Chondrocyte (in vitro differentiated cells): ENCODE results near the gene CATSPERE. TPM values are rescaled to one million over a fixed set of nuclear protein-coding genes. Genes with fewer than 3 reads are reported as not detected.
A peak's percentile ranks its signal among the peaks of the same experiment; 100 is the strongest.

Experiments used
- DNase-seq: peaks from one replicate; pipeline ENCODE4 v3.0.0; 2021; ENCODE audit warnings: mixed read lengths, low spot score
- H3K27ac Mint-ChIP-seq: one replicate; pipeline ENCODE4 v1.8.0; 2021; ENCODE audit warnings: mild to moderate bottlenecking, moderate library complexity, mixed read lengths; ENCODE audit not compliant: unreplicated experiment
- H3K27me3 Mint-ChIP-seq: 2 replicates; pipeline ENCODE4 v1.8.0; 2021; ENCODE audit warnings: low read depth, mixed read lengths
- H3K36me3 Mint-ChIP-seq: 2 replicates; pipeline ENCODE4 v1.8.0; 2021; ENCODE audit warnings: low read depth, mixed read lengths
- H3K4me1 Mint-ChIP-seq: 2 replicates; pipeline ENCODE4 v1.8.0; 2021; ENCODE audit warnings: low read depth, mild to moderate bottlenecking, mixed read lengths
- H3K4me3 Mint-ChIP-seq: one replicate; pipeline ENCODE4 v1.8.0; 2021; ENCODE audit warnings: mild to moderate bottlenecking, moderate library complexity, mixed read lengths; ENCODE audit not compliant: unreplicated experiment
- H3K9me3 Mint-ChIP-seq: 2 replicates; pipeline ENCODE4 v1.8.0; 2021; ENCODE audit warnings: low read depth, mixed read lengths
- long read RNA-seq: library from polyadenylated mRNA; stranded (forward); transcript quantifications from one replicate; pipeline ENCODE4 v2.0.0, GENCODE V29; 2021
- total RNA-seq: library from RNA; stranded (reverse); gene quantifications from 3 replicates; pipeline ENCODE4 v1.2.1, GENCODE V29; 2021
- TF ChIP-seq, protein P1 (sequence below): fragments of 200-600 bp; sonication (generic); IDR thresholded peaks from 2 replicates; pipeline ENCODE4 v1.5.0; 2021; ENCODE audit warnings: antibody characterized with exemption, mild to moderate bottlenecking, moderate library complexity

The CATSPERE gene, protein sequence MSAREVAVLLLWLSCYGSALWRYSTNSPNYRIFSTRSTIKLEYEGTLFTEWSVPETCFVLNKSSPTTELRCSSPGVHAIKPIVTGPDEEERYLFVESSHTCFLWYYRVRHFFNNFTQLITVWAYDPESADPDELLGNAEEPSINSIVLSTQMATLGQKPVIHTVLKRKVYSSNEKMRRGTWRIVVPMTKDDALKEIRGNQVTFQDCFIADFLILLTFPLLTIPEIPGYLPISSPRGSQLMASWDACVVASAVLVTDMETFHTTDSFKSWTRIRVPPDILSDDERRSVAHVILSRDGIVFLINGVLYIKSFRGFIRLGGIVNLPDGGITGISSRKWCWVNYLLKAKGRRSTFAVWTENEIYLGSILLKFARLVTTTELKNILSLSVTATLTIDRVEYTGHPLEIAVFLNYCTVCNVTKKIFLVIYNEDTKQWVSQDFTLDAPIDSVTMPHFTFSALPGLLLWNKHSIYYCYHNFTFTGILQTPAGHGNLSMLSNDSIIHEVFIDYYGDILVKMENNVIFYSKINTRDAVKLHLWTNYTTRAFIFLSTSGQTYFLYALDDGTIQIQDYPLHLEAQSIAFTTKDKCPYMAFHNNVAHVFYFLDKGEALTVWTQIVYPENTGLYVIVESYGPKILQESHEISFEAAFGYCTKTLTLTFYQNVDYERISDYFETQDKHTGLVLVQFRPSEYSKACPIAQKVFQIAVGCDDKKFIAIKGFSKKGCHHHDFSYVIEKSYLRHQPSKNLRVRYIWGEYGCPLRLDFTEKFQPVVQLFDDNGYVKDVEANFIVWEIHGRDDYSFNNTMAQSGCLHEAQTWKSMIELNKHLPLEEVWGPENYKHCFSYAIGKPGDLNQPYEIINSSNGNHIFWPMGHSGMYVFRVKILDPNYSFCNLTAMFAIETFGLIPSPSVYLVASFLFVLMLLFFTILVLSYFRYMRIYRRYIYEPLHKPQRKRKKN
- 1.5 to 2.3 TPM (median 2.3 TPM) in 3 replicates for total RNA-seq
- long read RNA-seq, partial matches to known transcripts = 0 of 2 reads
- long read RNA-seq, other reads (novel, unspliced or antisense) = 2 of 2 reads

- Mint-ChIP-seq H3K27ac (peak within 1 kb of the TSS; percentile 93), H3K27me3 (no peaks in the 10 kb centered on the region), H3K9me3 (peaks cover 2% of the 10 kb centered on the region), H3K4me3 (peak within 1 kb of the TSS; percentile 85), H3K36me3 (peaks cover 2% of the 10 kb centered on the region), H3K4me1 (peaks cover 11% of the 10 kb centered on the region)
- DNase-seq = peak; percentile 92
- TF ChIP-seq, protein P1, sequence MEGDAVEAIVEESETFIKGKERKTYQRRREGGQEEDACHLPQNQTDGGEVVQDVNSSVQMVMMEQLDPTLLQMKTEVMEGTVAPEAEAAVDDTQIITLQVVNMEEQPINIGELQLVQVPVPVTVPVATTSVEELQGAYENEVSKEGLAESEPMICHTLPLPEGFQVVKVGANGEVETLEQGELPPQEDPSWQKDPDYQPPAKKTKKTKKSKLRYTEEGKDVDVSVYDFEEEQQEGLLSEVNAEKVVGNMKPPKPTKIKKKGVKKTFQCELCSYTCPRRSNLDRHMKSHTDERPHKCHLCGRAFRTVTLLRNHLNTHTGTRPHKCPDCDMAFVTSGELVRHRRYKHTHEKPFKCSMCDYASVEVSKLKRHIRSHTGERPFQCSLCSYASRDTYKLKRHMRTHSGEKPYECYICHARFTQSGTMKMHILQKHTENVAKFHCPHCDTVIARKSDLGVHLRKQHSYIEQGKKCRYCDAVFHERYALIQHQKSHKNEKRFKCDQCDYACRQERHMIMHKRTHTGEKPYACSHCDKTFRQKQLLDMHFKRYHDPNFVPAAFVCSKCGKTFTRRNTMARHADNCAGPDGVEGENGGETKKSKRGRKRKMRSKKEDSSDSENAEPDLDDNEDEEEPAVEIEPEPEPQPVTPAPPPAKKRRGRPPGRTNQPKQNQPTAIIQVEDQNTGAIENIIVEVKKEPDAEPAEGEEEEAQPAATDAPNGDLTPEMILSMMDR = no peak
Measured at GRCh38 chr1:244461245-244462071, at the start of gene CATSPERE. TSS of gene CATSPERE (plus strand) at chr1:244461273. CDS start at chr1:244461430, 157 bp downstream.

GRCh38 chr1:244412176-244412575, 48.9 kb upstream of the CATSPERE start:
- Mint-ChIP-seq H3K36me3 (peaks cover 44% of the 10 kb centered on the region), H3K27me3 (no peaks in the 10 kb centered on the region), H3K4me1 (peaks cover 5% of the 10 kb centered on the region), H3K9me3 (no peaks in the 10 kb centered on the region), H3K27ac (no peak overlapping the region), H3K4me3 (no peak overlapping the region)
- TF ChIP-seq, protein P1 = no peak
- no peak for DNase-seq

DNA sequence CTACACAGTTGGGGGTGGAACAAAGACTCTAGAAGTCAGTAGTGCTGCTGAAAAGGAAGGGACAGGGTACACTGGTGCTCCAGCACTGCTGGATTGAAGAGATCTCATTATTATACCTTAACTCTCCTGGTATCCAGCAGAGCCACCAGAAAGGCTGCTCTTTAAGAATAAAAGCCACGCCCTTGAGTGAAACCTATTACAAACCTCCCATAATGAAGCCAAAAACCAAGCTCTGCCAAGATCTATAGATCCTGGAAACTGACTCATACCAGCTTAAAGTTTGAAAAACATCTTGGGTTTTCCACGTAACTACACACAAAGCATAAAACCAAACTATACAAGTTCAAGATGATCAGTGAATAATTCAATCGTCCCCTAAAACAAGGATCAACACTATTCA, 47.3 kb upstream of the CATSPERE start:
- H3K4me3 Mint-ChIP-seq = no peak overlapping the region
- TF ChIP-seq, protein P1 = no peak
- no peaks in the 10 kb centered on the region for H3K27me3 Mint-ChIP-seq
- no peak overlapping the region for H3K27ac Mint-ChIP-seq
- peaks cover 5% of the 10 kb centered on the region for H3K4me1 Mint-ChIP-seq
- H3K36me3 Mint-ChIP-seq = peaks cover 50% of the 10 kb centered on the region
- no peak for DNase-seq
- H3K9me3 Mint-ChIP-seq = no peaks in the 10 kb centered on the region

GRCh38 chr1:244414543-244414942, 46.5 kb upstream of the CATSPERE start:
- no peaks in the 10 kb centered on the region for H3K27me3 Mint-ChIP-seq
- H3K9me3 Mint-ChIP-seq = no peaks in the 10 kb centered on the region
- H3K36me3 Mint-ChIP-seq = peaks cover 54% of the 10 kb centered on the region
- no peak overlapping the region for H3K4me3 Mint-ChIP-seq
- peaks cover 5% of the 10 kb centered on the region for H3K4me1 Mint-ChIP-seq
- DNase-seq = no peak
- TF ChIP-seq, protein P1 = peak; percentile 33
- H3K27ac Mint-ChIP-seq = no peak overlapping the region
